BE2C (cell line): ENCODE measurements around the gene MATR3.
"Not testable (repeated sequence)": the region's sequence is repeated elsewhere in the genome, so short reads cannot be mapped to it uniquely, and the experiment has no call there.

ENCODE experiments used
- DNase-seq: peaks from one replicate; pipeline ENCODE4 v3.0.0-alpha.2; 2020
- H3K27me3 ChIP-seq: fragments of 250-450 bp; sonication (Bioruptor Pico); 2 replicates; pipeline ENCODE4 v1.5.1; 2020; ENCODE audit warnings: mild to moderate bottlenecking
- H3K36me3 ChIP-seq: fragments of 250-450 bp; sonication (Bioruptor Pico); 2 replicates; pipeline ENCODE4 v1.5.1; 2020; ENCODE audit warnings: mild to moderate bottlenecking
- H3K4me1 ChIP-seq: fragments of 250-450 bp; sonication (Bioruptor Pico); 2 replicates; pipeline ENCODE4 v1.5.1; 2020
- H3K4me3 ChIP-seq: 2 replicates; pipeline ENCODE4 v1.5.1; 2011; ENCODE audit warnings: low read depth, low read length
- H3K9me3 ChIP-seq: fragments of 250-450 bp; sonication (Bioruptor Pico); 2 replicates; pipeline ENCODE4 v1.5.1; 2020
- CTCF ChIP-seq: IDR thresholded peaks from 2 replicates; pipeline ENCODE4 v1.5.1; 2012; ENCODE audit warnings: mild to moderate bottlenecking, low read depth, low read length

The MATR3 gene

GRCh38 chr5:139306628-139307379 lies 13.3 kb downstream of the MATR3 start:
- Histone ChIP-seq H3K9me3 (no peaks in the 10 kb centered on the region), H3K36me3 (peaks cover 14% of the 10 kb centered on the region), H3K4me3 (no peak overlapping the region), H3K27me3 (no peaks in the 10 kb centered on the region), H3K4me1 (peaks cover 6% of the 10 kb centered on the region)
- no peak for TF ChIP-seq CTCF
- no peak for DNase-seq

GRCh38 chr5:139308797-139309196 lies 15.3 kb downstream of the MATR3 start:
- TF ChIP-seq CTCF: no peak
- H3K27me3 ChIP-seq: no peaks in the 10 kb centered on the region
- no peak for DNase-seq
- peaks cover 27% of the 10 kb centered on the region for H3K36me3 ChIP-seq
- H3K9me3 ChIP-seq: no peaks in the 10 kb centered on the region
- no peak overlapping the region for H3K4me3 ChIP-seq
- peaks cover 2% of the 10 kb centered on the region for H3K4me1 ChIP-seq

GRCh38 chr5:139310715-139311186 lies 17.2 kb downstream of the MATR3 start:
- not testable (repeated sequence) for DNase-seq, H3K4me3 ChIP-seq, H3K4me1 ChIP-seq, H3K27me3 ChIP-seq, H3K9me3 ChIP-seq
- H3K36me3 ChIP-seq: peaks cover 46% of the 10 kb centered on the region

GRCh38 chr5:139312075-139312474 lies 18.5 kb downstream of the MATR3 start:
- Histone ChIP-seq H3K36me3 (peaks cover 59% of the 10 kb centered on the region), H3K4me3 (no peak overlapping the region), H3K4me1 (no peaks in the 10 kb centered on the region; the same call in 1 of the 2 replicates), H3K9me3 (no peaks in the 10 kb centered on the region), H3K27me3 (no peaks in the 10 kb centered on the region)
- TF ChIP-seq CTCF: no peak
- no peak for DNase-seq

GRCh38 chr5:139314276-139314675 lies 20.7 kb downstream of the MATR3 start:
- Histone ChIP-seq H3K36me3 (peaks cover 75% of the 10 kb centered on the region), H3K27me3 (no peaks in the 10 kb centered on the region), H3K4me3 (no peak overlapping the region), H3K9me3 (no peaks in the 10 kb centered on the region), H3K4me1 (no peaks in the 10 kb centered on the region)
- DNase-seq: no peak
- no peak for TF ChIP-seq CTCF

GRCh38 chr5:139315056-139315615 lies 21.6 kb downstream of the MATR3 start:
- H3K27me3 ChIP-seq: no peaks in the 10 kb centered on the region
- H3K4me1 ChIP-seq: no peaks in the 10 kb centered on the region
- peaks cover 81% of the 10 kb centered on the region for H3K36me3 ChIP-seq
- H3K9me3 ChIP-seq: no peaks in the 10 kb centered on the region
- no peak for DNase-seq
- H3K4me3 ChIP-seq: no peak overlapping the region
- TF ChIP-seq CTCF: no peak
